GM04504 (cell line): Measurements from ENCODE around the gene ZEB2.

Experiments used
- DNase-seq: peaks from one replicate; pipeline ENCODE4 v3.0.0-alpha.2; 2012; ENCODE audit warnings: low read depth

ZEB2 gene

GRCh38 chr2:144351687-144352086 is 168.2 kb downstream of the ZEB2 start:
- DNase-seq = no peak

- no peak for DNase-seq
Observed at GRCh38 chr2:144350151-144350802, 169.6 kb downstream of the ZEB2 start.

- no peak for DNase-seq
Observed at GRCh38 chr2:144349674-144350073, 170.2 kb downstream of the ZEB2 start.

GRCh38 chr2:144348846-144349245 is 171.1 kb downstream of the ZEB2 start:
- DNase-seq = no peak

GRCh38 chr2:144346229-144346628 is 173.7 kb downstream of the ZEB2 start:
- no peak for DNase-seq

GRCh38 chr2:144343145-144343544 is 176.8 kb downstream of the ZEB2 start:
- DNase-seq = no peak

- no peak for DNase-seq
Observed at GRCh38 chr2:144341538-144341937, 178.4 kb downstream of the ZEB2 start.

GRCh38 chr2:144339048-144339447 is 180.9 kb downstream of the ZEB2 start:
- DNase-seq = no peak

- DNase-seq = no peak
Observed at GRCh38 chr2:144334551-144334950, 185.4 kb downstream of the ZEB2 start.
